Left lung (tissue), 10 donors: ENCODE results near the gene POU1F1. TPM values are rescaled to one million over a fixed set of nuclear protein-coding genes. Genes with fewer than 3 reads are reported as not detected.

Experiments
- ATAC-seq: fragments of 200-7000 bp; cut with Tn5 transposase; one replicate; pipeline ENCODE4 v1.9.1; 2020; ENCODE audit warnings: moderate library complexity
- DNase-seq, 4 donors: peaks; one replicate each; pipeline ENCODE4 v3.0.0-alpha.2; 2013 to 2020
- H3K27ac ChIP-seq, 2 donors: fragments of 200-600 bp; sonication (generic) in 1 of 2; one replicate each; pipeline versions ENCODE4 v1.5.0 to v1.8.0; 2020 to 2021
- H3K27me3 ChIP-seq, 2 donors: fragments of 200-600 bp; sonication (generic) in 1 of 2; one replicate each; pipeline versions ENCODE4 v1.5.0 to v1.8.0; 2020 to 2021
- H3K36me3 ChIP-seq, 2 donors: fragments of 200-600 bp; sonication (generic) in 1 of 2; one replicate each; pipeline versions ENCODE4 v1.5.0 to v1.8.0; 2020 to 2021
- H3K4me1 ChIP-seq, 2 donors: fragments of 200-600 bp; one replicate each; pipeline ENCODE4 v1.8.0; 2021
- H3K4me3 ChIP-seq, 2 donors: fragments of 200-600 bp; sonication (generic) in 1 of 2; one replicate each; pipeline versions ENCODE4 v1.5.0 to v1.8.0; 2020 to 2021; ENCODE audit warnings: mild to moderate bottlenecking in 1 of 2
- H3K9me3 ChIP-seq, 2 donors: fragments of 200-600 bp; sonication (generic) in 1 of 2; one replicate each; pipeline versions ENCODE4 v1.5.0 to v1.8.0; 2020 to 2021
- intact Hi-C, 2 donors: fragments of 100-400 bp; cut with DNase I; formaldehyde crosslinking; loops; one replicate each; pipeline versions ENCODE4 v1.11.2 to v1.14.2; 2022
- polyA plus RNA-seq, 6 donors: library from polyadenylated mRNA; unstranded; fragments of 120-200 nt; gene quantifications; one replicate each; pipeline ENCODE4 v1.2.1, GENCODE V29; 2013; ENCODE audit not compliant: insufficient read length in 6 of 6
- total RNA-seq, 2 donors: library from RNA; stranded (reverse); fragmentation: NEBNext Ultra II Directional; extraction: Animal tissue kit (Norgen Biotek cat#: 25700); gene quantifications; one replicate each; pipeline ENCODE4 v1.2.1, GENCODE V29; 2021
- TF ChIP-seq, protein P1 (sequence below), 2 donors: fragments of 200-600 bp; sonication (generic) in 1 of 2; IDR thresholded peaks; one replicate each; pipeline versions ENCODE4 v1.5.0 to v1.8.0; 2021; ENCODE audit warnings: antibody characterized with exemption in 2 of 2
- donor health status: DM: no; HTN: yes; CAD: no.
- donor health status: DM: no; HTN: no; CAD: no.

Gene POU1F1
- total and polyA plus RNA-seq, 8 donors, result 0.17 TPM; not detected in 7

DNA sequence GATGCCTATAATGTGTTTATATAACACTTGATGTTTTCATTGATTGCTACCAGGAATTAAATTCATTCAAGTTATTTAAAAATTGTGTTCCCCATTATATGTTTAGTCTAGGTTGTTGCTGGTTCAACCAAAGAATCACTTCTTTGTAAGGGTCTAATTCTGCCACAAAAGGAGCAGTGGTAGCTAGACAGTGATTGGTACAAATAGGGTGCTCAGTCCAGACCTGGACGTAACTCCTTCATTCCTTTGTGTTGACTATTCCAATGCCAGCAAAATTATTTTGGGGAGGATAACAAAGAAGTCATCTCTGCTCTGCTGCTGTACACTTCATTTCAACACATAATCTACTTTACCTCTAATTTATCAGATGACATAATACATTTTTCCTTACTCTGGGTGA lies 48.1 kb downstream of the POU1F1 start:
- TF ChIP-seq, protein P1, sequence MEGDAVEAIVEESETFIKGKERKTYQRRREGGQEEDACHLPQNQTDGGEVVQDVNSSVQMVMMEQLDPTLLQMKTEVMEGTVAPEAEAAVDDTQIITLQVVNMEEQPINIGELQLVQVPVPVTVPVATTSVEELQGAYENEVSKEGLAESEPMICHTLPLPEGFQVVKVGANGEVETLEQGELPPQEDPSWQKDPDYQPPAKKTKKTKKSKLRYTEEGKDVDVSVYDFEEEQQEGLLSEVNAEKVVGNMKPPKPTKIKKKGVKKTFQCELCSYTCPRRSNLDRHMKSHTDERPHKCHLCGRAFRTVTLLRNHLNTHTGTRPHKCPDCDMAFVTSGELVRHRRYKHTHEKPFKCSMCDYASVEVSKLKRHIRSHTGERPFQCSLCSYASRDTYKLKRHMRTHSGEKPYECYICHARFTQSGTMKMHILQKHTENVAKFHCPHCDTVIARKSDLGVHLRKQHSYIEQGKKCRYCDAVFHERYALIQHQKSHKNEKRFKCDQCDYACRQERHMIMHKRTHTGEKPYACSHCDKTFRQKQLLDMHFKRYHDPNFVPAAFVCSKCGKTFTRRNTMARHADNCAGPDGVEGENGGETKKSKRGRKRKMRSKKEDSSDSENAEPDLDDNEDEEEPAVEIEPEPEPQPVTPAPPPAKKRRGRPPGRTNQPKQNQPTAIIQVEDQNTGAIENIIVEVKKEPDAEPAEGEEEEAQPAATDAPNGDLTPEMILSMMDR (IDR thresholded peaks at IDR 0.05), result no peak
- H3K27ac ChIP-seq, result peak overlapping the region in 1 of 2 donors; percentile 98
- DNase-seq, result peak in 1 of 4 donors; percentile 6
- peak overlapping the region; percentile 82 to 94 for H3K4me3 ChIP-seq
- ATAC-seq, result peak; percentile 8
- H3K4me1 ChIP-seq, result peaks cover 15 to 33% of the 10 kb centered on the region in 2 donors
- intact Hi-C loops, result no loop called here
- no peaks in the 10 kb centered on the region for H3K36me3 ChIP-seq
- H3K27me3 ChIP-seq, result no peaks in the 10 kb centered on the region
- H3K9me3 ChIP-seq, result no peaks in the 10 kb centered on the region

DNA sequence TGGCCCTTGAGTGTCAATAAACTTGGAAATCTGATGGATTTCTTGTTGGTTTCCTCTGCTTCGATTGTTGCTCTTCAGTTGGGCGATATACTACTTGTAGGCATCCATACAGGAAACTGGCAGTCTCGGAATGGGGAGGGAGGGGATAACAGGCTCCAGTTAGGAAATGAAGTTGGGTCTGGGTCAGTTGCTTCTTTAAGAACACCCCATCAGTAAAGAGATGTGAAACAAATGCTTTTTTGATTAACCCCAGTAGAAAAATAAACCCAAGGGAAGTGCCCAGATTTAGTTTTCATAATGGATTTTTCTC lies 48.6 kb downstream of the POU1F1 start:
- Histone ChIP-seq H3K27ac (peak overlapping the region; percentile 96 to 98), H3K4me3 (peak overlapping the region; percentile 82 to 94), H3K9me3 (no peaks in the 10 kb centered on the region), H3K36me3 (no peaks in the 10 kb centered on the region), H3K27me3 (no peaks in the 10 kb centered on the region), H3K4me1 (peaks cover 15 to 33% of the 10 kb centered on the region in 2 donors)
- ATAC-seq (no peak), DNase-seq (no peak)
- TF ChIP-seq, protein P1 (IDR thresholded peaks at IDR 0.05), result no peak
- intact Hi-C loops, result no loop called here

DNA sequence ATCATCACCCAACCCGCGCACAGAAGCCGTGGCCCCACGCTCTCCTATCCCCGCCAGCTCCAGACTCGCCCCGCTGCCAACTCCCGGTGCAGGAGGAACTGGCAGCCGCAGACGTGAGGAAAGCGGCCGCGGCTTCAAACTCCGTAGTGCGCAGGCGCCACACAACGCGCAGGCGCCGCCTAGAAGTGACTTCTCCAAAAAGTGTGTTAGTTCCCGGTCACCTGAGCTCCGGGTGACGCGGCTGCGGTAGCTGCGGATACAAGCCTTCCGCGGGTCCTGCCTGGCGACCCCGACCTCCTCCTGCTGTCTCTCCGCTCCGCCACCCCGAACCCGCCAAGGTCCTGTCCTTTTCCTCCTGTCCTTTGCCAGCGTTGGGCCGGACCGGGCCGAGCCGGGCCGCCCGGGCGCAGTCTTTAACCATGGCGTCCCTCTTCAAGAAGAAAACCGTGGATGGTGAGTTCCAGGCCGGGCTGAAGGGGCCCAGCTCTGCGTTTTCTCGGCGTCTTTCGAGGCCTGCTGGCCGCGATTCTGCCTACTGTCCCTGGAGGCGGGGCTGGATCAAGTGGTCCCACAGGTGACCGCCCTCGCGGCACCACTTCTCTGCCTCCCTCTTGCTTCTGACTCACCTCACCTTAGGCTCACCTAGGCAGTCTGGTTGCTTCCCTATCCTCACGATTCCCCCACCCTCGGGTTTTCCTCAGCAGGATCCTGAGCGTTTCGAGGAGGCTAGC lies 49.1 kb downstream of the POU1F1 start, which contains the start of gene CHMP2B:
Gene CHMP2B, plus strand, starts transcription at position 206 of the 731 bp plus-strand sequence. Its CDS starts 214 bp downstream, at position 420.
- no peaks in the 10 kb centered on the region for H3K27me3 ChIP-seq
- intact Hi-C loops, result no loop called here
- H3K9me3 ChIP-seq, result no peaks in the 10 kb centered on the region
- H3K36me3 ChIP-seq, result no peaks in the 10 kb centered on the region
- peaks cover 15 to 32% of the 10 kb centered on the region in 2 donors for H3K4me1 ChIP-seq
- peak within 1 kb of the TSS; percentile 96 to 98 for H3K27ac ChIP-seq
- TF ChIP-seq, protein P1 (IDR thresholded peaks at IDR 0.05), result no peak
- H3K4me3 ChIP-seq, result peak within 1 kb of the TSS; percentile 82 to 94
- ATAC-seq (peak; percentile 94), DNase-seq (peak; percentile 92 to 99 (median 96))

DNA sequence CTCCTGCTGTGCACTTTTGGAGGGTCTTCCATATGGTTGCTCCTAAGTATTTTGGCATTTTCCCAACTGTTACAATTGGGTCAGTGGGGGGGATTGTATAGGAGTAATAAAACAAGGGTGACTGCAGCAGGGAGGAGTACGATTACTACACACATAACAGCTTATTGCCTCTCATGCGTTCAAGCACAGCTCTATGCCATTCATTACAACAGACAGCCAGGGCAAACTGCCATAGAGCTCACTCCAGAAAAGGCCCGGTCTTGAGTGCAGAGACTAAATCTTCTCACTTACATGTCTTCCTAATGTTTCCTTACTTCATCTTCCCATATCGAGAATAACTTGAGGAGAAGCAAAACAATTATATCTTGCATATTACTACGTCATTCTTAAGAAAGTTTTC lies 50.7 kb downstream of the POU1F1 start:
- intact Hi-C loops, result no loop called here
- ATAC-seq (peak; percentile 13), DNase-seq (peak in 3 of 4 donors; percentile 15 to 36 (median 22))
- no peaks in the 10 kb centered on the region for H3K27me3 ChIP-seq
- H3K27ac ChIP-seq, result no peak overlapping the region
- H3K9me3 ChIP-seq, result no peaks in the 10 kb centered on the region
- TF ChIP-seq, protein P1 (IDR thresholded peaks at IDR 0.05), result no peak
- H3K4me3 ChIP-seq, result no peak overlapping the region
- no peaks in the 10 kb centered on the region for H3K36me3 ChIP-seq
- H3K4me1 ChIP-seq, result peaks cover 15 to 28% of the 10 kb centered on the region in 2 donors

DNA sequence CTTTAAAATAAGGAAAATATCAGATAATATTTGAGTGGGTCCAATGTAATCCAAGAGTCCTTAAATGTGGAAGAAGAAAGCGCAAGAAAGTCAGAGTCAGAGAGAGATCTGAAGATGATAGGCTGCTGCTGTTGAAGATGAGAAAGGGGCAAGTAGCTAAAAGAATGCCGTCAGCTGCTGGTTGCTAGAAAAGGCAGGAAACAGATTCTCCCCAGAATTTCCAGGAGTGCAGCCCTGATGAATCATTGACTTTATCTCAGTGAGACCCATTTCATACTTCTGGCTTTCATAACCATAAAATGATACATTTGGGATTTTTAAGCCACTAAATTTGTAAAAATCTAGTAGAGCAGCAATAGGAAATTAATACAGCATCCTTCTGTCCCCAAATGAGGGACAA lies 56.8 kb downstream of the POU1F1 start:
- Histone ChIP-seq H3K4me3 (no peak overlapping the region), H3K27ac (no peak overlapping the region), H3K27me3 (peaks cover 4 to 7% of the 10 kb centered on the region in 2 donors), H3K36me3 (no peaks in the 10 kb centered on the region), H3K4me1 (no peaks in the 10 kb centered on the region), H3K9me3 (no peaks in the 10 kb centered on the region)
- intact Hi-C loops, result no loop called here
- TF ChIP-seq, protein P1 (IDR thresholded peaks at IDR 0.05), result no peak
- DNase-seq, result no peak
- ATAC-seq, result no peak
